Measurements from ENCODE around the gene GFPT1. TPM values are rescaled to one million over a fixed set of nuclear protein-coding genes. Genes with fewer than 3 reads are reported as not detected.

The GFPT1 gene
- total and polyA plus RNA-seq, 2 experiments from 2014 or later = 58.2 to 80.0 TPM

- H3K79me2 ChIP-seq = peaks cover 41% of the 10 kb centered on the region
- peak; percentile 34 for DNase-seq (ENCODE audit: low spot score)
- H3K4me1 ChIP-seq (ENCODE audit: insufficient read depth) = peaks cover 18% of the 10 kb centered on the region
- no peaks in the 10 kb centered on the region for H3K36me3 ChIP-seq (replicated peaks; ENCODE audit: insufficient read depth, low read depth)
- peak overlapping the region; percentile 85 for H3K27ac ChIP-seq
- WGBS (ENCODE audit: low lambda C conversion rate, missing lambda C conversion rate) = 66% methylated on average over 14 of the region's 14 CpGs
- peaks cover 25% of the 10 kb centered on the region for H4K20me1 ChIP-seq (ENCODE audit: insufficient read depth, poor library complexity, severe bottlenecking)
- no peaks in the 10 kb centered on the region for H3K27me3 ChIP-seq
- TF ChIP-seq EZH2 (IDR thresholded peaks at IDR 0.05; ENCODE audit: borderline replicate concordance) = no peak
- TF ChIP-seq EZH2phosphoT487 (IDR thresholded peaks at IDR 0.05; ENCODE audit: low read depth, severe bottlenecking, unreplicated experiment) = no peak
- TF ChIP-seq CTCF (IDR thresholded peaks at IDR 0.05; ENCODE audit: poor library complexity) = no peak
- peak overlapping the region; percentile 18 for H3K4me3 ChIP-seq
- peak overlapping the region; percentile 60 for H2AFZ ChIP-seq
- no peaks in the 10 kb centered on the region for H3K9me3 ChIP-seq (ENCODE audit: low read depth)
- no peaks in the 10 kb centered on the region for H3K9me2 ChIP-seq (replicated peaks; ENCODE audit: insufficient read depth)
- H3K4me2 ChIP-seq = peak overlapping the region; percentile 75
Measured at GRCh38 chr2:69387770-69388481, 899 bp upstream of the GFPT1 start.

- Histone ChIP-seq H3K4me1 (ENCODE audit: insufficient read depth) (peaks cover 22% of the 10 kb centered on the region), H3K9me2 (replicated peaks; ENCODE audit: insufficient read depth) (no peaks in the 10 kb centered on the region), H4K20me1 (ENCODE audit: insufficient read depth, poor library complexity, severe bottlenecking) (peaks cover 40% of the 10 kb centered on the region), H3K9me3 (ENCODE audit: low read depth) (no peaks in the 10 kb centered on the region), H3K4me2 (peak overlapping the region; percentile 88), H3K4me3 (peak overlapping the region; percentile 95), H3K36me3 (replicated peaks; ENCODE audit: insufficient read depth, low read depth) (no peaks in the 10 kb centered on the region), H3K27ac (peak overlapping the region; percentile 85), H3K27me3 (no peaks in the 10 kb centered on the region), H3K79me2 (peaks cover 56% of the 10 kb centered on the region), H2AFZ (peak overlapping the region; percentile 72)
- DNase-seq (ENCODE audit: low spot score) = no peak
- 4% methylated on average over 6 of the region's 6 CpGs for WGBS (ENCODE audit: low lambda C conversion rate, missing lambda C conversion rate)
- TF ChIP-seq EZH2 (IDR thresholded peaks at IDR 0.05; ENCODE audit: borderline replicate concordance) = no peak
- TF ChIP-seq EZH2phosphoT487 (IDR thresholded peaks at IDR 0.05; ENCODE audit: low read depth, severe bottlenecking, unreplicated experiment) = no peak
- TF ChIP-seq CTCF (IDR thresholded peaks at IDR 0.05; ENCODE audit: poor library complexity) = no peak
Measured at GRCh38 chr2:69386360-69386759, 667 bp downstream of the GFPT1 start.

GRCh38 chr2:69385443-69386151 is 1.4 kb downstream of the GFPT1 start:
- Histone ChIP-seq H3K79me2 (peaks cover 64% of the 10 kb centered on the region), H3K4me1 (ENCODE audit: insufficient read depth) (peaks cover 22% of the 10 kb centered on the region), H2AFZ (no peak overlapping the region), H3K27ac (peak overlapping the region; percentile 85), H3K9me2 (replicated peaks; ENCODE audit: insufficient read depth) (no peaks in the 10 kb centered on the region), H3K4me2 (peak overlapping the region; percentile 88), H3K36me3 (replicated peaks; ENCODE audit: insufficient read depth, low read depth) (no peaks in the 10 kb centered on the region), H3K27me3 (no peaks in the 10 kb centered on the region), H3K4me3 (peak overlapping the region; percentile 95), H4K20me1 (ENCODE audit: insufficient read depth, poor library complexity, severe bottlenecking) (peaks cover 48% of the 10 kb centered on the region), H3K9me3 (ENCODE audit: low read depth) (no peaks in the 10 kb centered on the region)
- WGBS (ENCODE audit: low lambda C conversion rate, missing lambda C conversion rate) = 65% methylated on average over 8 of the region's 8 CpGs
- TF ChIP-seq EZH2 (IDR thresholded peaks at IDR 0.05; ENCODE audit: borderline replicate concordance) (no peak), EZH2phosphoT487 (IDR thresholded peaks at IDR 0.05; ENCODE audit: low read depth, severe bottlenecking, unreplicated experiment) (no peak), CTCF (IDR thresholded peaks at IDR 0.05; ENCODE audit: poor library complexity) (no peak)
- peak; percentile 12 for DNase-seq (ENCODE audit: low spot score)

Data from hepatocyte (in vitro differentiated cells).